HG02588 (cell line): ENCODE measurements around the gene ZBTB7C.

Source experiments
- ATAC-seq: cut with Tn5 transposase; IDR thresholded peaks from one replicate; pipeline ENCODE4 v1.9.1; 2021; ENCODE audit warnings: mild to moderate bottlenecking, moderate library complexity; ENCODE audit not compliant: unreplicated experiment

Gene ZBTB7C

GRCh38 chr18:48219037-48219809, 190.0 kb downstream of the ZBTB7C start:
- ATAC-seq: no peak

DNA sequence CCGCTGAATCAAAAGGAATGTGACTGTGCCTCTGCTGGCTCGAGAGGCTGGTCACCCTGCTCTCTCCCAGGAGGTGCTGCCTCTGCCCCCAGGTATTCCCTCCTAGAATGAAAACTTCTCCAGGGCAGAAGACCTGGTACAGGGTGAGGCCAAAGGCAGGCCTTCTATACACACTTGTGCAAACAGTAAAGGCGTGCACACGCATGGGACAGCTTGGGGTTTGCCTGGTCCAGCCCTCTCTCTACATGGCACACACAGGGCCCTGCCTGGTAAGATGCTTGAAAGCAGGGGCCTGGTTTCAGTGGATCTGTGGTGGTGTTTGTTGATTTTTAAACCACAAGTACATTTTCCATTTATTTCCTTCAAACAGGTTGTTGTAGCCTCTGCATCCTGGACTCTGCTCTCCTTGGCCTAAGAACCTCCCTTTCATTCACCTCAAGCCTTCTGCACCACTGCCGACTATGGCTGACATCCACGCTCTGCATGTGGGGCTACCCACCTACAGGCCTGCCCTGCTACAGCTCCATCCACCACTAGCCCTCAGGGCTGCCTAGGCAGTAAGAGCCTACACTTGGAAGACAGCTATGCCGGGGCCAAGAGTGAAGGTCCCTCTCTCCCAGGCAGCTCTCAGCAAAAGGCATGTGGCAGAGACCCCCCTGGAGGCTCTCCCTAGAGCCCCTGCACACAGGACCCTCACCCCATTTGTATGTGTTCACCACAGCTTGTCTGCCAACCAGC, 190.7 kb downstream of the ZBTB7C start:
- ATAC-seq: no peak

GRCh38 chr18:48217258-48218250, 191.6 kb downstream of the ZBTB7C start:
- ATAC-seq: no peak

GRCh38 chr18:48216639-48217257, 192.4 kb downstream of the ZBTB7C start:
- ATAC-seq: no peak

- ATAC-seq: no peak
Observed at GRCh38 chr18:48215876-48216638, 193.1 kb downstream of the ZBTB7C start.

GRCh38 chr18:48213791-48214190, 195.4 kb downstream of the ZBTB7C start:
- no peak for ATAC-seq

DNA sequence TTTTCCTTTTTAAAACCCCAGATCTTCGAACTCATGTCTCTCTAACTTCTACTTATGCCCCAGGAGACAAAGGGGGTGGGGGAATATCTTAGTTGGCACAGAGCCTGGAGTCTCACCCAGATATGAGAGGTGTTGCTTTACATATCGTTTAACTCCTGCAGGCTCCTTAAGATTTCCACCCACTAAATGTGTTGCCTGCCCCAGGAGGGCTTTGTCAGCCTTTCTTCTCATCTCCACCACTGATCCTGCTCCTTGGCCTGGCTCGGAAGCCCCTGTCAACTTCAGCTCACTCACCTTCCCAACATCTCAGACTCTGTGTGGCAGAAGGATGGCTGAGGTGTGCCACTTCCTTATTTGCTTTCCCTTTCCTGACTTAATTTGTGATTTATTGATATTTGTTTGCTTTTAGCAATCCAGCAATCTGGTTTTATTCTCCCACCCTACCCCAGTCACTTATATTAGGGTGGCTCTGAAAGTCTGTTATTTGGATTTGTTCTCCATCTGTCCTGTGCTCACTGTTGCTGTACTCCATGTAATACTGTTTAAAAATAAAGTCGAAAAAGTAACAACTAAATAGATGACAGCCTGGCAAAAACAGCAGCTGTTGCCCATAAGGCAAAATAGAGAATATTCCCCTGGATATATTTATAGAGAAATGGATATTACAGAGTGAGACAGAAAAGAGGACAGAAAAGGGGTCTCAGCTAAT, 200.6 kb downstream of the ZBTB7C start:
- ATAC-seq: no peak

DNA sequence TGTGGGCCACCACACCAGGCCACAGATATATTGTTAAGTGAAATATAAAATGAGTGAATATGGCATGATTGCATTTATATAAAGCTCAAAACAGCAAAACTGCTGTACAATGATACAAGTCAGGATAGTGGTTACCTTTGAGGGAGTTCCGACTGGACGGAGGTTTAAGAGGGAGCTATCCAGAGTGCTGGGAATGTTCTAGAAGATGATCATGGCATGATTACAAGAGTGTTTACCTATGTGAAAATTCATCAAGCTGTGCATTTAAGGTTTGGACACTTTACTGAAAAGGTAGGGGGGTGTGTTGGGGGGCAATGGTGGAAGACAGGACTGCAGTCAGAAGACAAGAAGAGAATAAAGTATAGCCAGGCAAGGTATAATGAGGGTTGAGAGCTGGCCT, 201.4 kb downstream of the ZBTB7C start:
- ATAC-seq: no peak

DNA sequence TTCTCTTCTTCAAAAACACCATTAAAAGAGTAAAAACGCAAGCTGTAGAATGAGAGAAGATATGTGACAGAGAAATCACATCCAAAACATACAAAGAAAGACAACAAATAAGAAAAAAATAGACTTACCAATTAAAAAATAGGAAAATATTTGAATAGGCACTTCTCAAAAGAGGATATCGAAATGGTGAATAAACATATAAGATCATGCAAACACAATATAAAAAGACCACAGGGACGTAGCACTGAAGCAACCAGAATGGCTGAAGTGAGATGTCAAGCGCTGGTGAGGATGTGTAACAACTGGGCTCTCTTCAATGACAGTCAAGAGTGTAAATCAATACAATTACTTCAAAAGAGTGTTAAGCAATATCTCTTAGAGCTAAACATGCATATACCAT, 202.3 kb downstream of the ZBTB7C start:
- no peak for ATAC-seq

GRCh38 chr18:48203961-48204666, 205.1 kb downstream of the ZBTB7C start:
- ATAC-seq: no peak

DNA sequence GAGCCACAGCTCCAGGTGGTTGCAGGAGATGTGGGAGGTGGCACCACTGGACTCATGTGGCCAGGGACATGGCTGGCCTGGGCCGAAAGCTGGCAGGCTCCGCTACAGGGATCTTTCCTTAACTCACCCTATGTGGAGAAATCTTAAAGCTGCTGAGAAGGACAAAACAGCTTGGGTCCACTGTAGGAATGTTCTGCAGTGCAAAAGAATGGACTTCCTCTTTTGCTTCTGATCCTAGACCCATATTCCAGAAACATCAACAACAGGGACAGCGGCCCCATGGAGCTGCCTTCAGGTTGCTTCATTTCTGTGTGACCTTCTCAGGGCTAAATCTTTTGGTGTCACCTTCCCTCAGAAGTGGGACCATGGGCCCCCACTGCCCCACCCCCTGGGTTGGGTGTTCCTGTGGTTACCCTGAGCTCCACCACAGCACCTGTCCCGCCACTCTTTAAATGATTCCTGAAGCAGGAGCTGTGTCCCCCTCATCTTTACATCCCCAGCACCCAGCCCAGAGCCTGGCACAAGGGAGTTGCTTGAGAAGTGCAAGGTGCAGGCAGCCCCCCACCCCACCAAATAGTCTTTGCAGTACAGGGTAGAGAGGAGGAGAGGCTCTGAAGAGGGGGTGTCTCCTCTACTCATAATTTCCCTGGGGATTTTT, 205.8 kb downstream of the ZBTB7C start:
- no peak for ATAC-seq

DNA sequence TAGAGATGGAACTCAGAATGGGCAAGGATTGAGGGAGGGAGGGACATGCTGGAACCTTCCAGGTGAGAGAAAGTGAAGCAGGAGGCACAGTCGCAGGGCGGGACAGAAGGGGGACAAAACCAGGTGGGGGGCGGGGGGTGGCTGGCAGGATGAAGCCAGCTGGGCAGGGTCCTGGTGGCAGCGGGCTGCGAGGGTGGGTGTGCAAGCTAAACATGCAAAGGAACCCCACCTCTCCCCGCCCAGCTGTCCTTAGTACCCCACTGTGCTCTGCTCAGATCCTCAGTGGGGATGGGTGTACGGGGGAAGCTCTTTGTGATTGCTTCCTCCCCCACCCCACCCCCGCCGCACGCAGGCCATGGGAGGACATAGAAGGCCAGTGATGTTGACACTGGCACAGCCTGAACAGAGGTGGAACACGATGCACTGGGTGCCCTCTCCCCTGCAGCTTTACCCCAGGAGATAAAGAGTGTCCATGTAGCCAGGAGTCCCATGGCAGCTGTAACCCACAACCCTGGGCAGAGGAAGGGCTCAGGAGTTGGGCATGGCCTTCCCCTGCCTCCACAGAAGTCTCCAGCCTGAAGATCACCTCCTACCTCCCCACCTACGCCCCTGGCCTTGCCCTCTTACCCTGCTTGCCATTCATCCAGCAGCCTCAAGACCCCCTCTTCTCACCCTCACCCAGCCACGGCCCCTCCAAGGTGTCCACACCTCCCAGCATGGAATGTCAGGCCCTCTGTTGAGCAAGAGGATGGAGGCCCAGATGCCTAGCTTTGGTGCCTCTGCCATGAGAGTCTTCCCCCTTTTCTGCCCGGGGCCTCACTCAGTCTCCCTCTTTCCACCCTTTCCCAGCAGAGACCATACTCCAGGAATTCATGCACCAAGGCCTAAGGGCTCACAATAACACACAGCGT, 206.6 kb downstream of the ZBTB7C start:
- ATAC-seq: no peak

DNA sequence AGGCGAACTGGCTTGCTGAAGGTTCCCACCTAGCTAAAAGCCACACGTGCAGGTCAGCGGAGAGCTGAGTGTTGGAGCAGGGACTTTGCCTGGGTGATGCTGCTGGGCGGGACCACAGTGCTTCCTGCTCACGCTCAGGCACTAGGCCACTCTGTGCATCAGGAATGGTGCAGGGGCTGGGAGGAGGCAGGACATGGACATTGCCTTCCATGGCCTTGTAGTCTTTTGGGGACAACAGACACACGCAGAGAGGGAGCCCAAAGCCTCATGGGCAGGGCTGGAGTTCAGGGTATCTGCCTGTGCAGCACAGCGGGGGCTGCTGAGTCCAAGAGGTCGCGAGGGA, 207.2 kb downstream of the ZBTB7C start:
- no peak for ATAC-seq

- no peak for ATAC-seq
Observed at GRCh38 chr18:48201337-48202005, 207.7 kb downstream of the ZBTB7C start.

DNA sequence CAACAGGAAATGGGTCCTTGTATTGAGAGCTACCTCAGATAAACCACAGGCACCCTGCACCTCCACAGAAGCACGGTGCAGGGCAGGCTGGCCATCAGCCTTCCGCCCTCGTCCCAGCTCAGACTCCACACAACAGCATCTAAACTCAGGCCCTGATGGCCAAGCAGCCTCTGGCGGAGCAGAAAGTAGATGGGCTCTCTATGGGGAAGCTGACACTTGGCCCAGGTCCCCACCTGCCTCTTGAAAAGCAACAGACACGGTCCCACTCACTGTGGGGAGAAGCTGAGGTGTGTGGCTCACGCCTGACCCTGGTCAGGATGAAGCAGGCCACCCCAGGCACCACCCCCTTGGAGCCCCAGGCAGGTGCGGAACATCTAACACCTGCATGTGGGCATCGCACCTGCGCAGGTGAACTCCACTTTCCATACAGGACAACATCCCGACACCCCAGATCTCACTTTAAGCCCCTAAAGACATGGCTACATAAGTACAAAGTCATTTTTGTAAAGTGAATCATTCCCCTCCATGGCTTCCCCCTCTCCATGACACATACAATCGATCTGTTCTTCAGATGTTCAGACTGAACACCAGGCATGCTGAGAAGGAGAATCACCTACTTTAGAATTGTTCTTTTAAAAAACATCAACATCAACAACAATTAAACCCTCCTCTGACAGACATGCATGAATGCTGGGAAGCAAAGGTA, 208.4 kb downstream of the ZBTB7C start:
- ATAC-seq: no peak

- ATAC-seq: no peak
Observed at GRCh38 chr18:48199399-48199798, 209.8 kb downstream of the ZBTB7C start.
